ENCODE measurements around the gene HPD.
"Not testable (repeated sequence)": the region's sequence is repeated elsewhere in the genome, so short reads cannot be mapped to it uniquely, and the experiment has no call there.

Gene HPD

DNA sequence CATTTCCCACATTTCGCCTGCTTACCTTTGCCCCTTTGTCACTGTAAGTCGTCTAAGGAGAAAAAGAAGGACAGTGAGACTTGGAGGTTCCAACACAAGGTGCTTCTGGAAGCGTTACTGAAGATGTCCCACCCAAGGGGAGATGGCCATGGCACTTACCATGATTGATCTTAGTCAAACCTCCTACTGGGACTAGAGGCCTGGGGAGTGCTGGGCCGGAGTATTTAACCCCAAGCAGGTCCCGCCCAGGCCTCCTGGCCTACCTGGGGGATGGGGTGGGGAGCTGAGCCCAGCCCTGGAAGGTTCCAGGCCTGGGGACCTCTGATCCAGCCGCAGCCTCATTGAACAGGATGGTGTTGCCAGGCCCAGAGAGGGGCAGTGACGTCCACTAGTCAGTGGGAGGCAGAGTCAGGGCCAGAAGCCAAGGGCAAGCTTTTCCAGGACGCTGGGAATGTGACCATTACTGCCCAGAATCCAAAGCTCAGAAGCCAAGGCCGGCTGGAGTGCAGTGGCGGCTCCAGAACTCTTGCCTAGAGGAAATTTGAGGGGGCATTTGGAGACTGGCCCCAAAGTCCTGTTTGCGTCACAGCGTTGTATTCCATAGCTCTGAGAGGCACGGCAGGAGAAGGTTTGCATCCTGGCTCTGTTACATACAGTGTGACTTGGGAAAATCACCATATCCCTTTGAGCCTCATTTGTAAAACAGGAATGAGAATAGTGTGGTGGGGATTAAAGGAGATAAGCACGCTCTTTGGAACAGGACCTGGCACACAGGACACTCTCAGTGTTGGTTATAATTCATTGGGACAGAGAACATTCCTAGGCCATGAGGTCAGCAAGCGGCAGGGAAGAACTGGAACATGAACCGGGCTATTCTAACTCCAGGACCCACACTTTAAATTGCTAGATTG is at the start of gene HPD:
HPD (minus strand) TSS at position 198 of the 911 bp plus-strand sequence; CDS start at position 162, 36 bp downstream.
- peak; percentile 90 for TF ChIP-seq JUND (IDR thresholded peaks at IDR 0.05; ENCODE audit: low read depth)
- in situ Hi-C loops (cut with HindIII; ENCODE audit: low pct_unique_long_range_greater_than_20kb, low sequenced_read_pairs), result no loop called here
- DNase-seq (ENCODE audit: low read depth in 1 of 2, low spot score in 1 of 2), result peak; percentile 63 to 79

DNA sequence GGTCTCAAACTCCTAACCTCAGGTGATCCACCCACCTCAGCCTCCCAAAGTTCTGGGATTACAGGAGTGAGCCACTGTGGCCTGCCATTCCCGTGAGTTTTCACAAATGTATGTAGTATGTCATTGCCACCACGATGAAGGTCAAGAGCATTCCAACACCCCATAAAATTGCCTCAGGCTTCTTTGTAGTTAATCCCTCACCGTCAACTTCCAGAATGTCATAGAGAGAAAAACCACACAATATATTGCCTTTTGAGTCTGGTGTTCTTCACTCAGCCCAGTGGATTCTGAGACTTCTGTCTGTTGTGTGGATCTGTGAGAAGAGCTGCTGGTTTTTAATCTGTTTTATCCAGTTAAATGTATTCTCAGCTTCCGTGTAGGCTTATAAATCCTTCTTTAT is 47.1 kb upstream of the HPD start:
- no peak for TF ChIP-seq JUND (IDR thresholded peaks at IDR 0.05; ENCODE audit: low read depth)
- in situ Hi-C loops (cut with HindIII; ENCODE audit: low pct_unique_long_range_greater_than_20kb, low sequenced_read_pairs), result no loop called here
- DNase-seq (ENCODE audit: low read depth in 1 of 2, low spot score in 1 of 2), result peak in 1 of 2 experiments; percentile 82

DNA sequence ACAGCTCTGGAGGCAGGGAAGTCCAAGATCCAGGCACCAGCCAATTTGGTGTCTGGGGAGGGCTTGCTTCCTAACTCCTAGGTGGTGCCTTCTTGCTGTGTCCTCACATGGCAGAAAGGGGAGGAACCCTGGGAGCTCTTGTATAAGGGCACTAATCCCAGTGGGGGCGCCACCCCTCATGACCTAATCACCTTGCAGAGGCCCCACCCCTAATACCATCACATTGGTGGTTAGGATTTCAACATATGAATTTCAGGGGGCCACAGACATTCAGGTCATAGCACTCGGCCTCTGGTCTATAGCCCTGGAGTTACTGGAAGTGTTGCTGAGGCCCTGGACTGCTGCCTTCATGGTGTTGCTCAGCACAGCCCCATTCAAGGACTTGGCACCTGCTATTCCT is 44.5 kb upstream of the HPD start:
- no peak for TF ChIP-seq JUND (IDR thresholded peaks at IDR 0.05; ENCODE audit: low read depth)
- in situ Hi-C loops (cut with HindIII; ENCODE audit: low pct_unique_long_range_greater_than_20kb, low sequenced_read_pairs), result no loop called here
- no peak for DNase-seq (ENCODE audit: low read depth in 1 of 2, low spot score in 1 of 2)

DNA sequence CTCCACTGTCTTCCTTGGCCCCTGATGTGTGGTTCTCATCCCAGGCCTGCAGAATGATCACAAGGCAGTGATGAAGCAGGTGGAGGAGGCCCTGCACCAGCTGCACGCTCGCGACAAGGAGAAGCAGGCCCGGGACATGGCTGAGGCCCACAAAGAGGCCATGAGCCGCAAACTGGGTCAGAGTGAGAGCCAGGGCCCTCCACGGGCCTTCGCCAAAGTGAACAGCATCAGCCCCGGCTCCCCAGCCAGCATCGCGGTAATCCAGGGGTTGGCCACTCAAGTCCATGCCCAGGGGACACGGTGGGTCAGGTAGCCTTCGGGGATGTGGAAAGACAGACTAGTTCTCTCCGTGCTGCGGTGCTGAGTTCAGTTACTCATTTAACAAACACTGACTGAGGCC is 40.9 kb upstream of the HPD start:
- DNase-seq (ENCODE audit: low read depth in 1 of 2, low spot score in 1 of 2), result no peak
- in situ Hi-C loops (cut with HindIII; ENCODE audit: low pct_unique_long_range_greater_than_20kb, low sequenced_read_pairs), result no loop called here
- TF ChIP-seq JUND (IDR thresholded peaks at IDR 0.05; ENCODE audit: low read depth), result no peak

DNA sequence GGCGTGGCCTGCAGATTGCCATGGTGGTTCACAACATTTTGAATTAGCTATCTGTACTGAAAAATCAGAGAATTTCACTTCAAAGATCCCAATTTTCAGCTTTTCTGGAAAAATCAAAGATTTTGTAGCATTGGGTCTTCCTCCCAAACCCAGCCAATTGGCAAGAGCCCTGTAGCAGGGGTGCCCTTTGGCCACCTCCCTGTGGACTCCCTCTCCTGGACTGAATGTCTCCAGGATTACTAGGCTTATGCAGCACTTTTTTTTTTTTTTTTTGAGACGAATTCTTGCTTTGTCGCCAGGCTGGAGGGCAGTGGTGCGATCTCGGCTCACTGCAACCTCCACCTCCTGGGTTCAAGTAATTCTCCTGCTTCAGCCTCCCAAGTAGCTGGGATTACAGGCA is 39.6 kb upstream of the HPD start:
- TF ChIP-seq JUND (IDR thresholded peaks at IDR 0.05; ENCODE audit: low read depth), result no peak
- in situ Hi-C loops (cut with HindIII; ENCODE audit: low pct_unique_long_range_greater_than_20kb, low sequenced_read_pairs), result no loop called here
- DNase-seq (ENCODE audit: low read depth in 1 of 2, low spot score in 1 of 2), result no peak

DNA sequence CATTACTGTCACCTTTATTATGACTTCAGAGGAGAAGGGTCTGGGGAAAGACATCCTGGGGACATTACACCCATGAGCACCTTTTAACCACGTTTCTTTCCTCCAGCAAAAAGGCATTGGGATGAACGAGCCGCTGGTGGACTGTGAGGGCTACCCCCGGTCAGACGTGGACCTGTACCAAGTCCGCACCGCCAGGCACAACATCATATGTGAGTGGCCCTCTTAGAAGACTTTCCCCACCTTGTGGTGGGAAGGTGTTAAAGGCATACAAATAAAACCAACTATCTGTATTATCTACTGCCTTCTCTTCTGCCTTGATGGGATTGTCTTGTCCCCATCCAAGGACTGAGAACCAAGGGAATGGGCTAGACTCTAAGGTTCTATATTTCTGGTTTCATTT is 36.0 kb upstream of the HPD start:
- TF ChIP-seq JUND (IDR thresholded peaks at IDR 0.05; ENCODE audit: low read depth), result no peak
- DNase-seq (ENCODE audit: low read depth in 1 of 2, low spot score in 1 of 2), result peak in 1 of 2 experiments; percentile 53
- in situ Hi-C loops (cut with HindIII; ENCODE audit: low pct_unique_long_range_greater_than_20kb, low sequenced_read_pairs), result no loop called here

DNA sequence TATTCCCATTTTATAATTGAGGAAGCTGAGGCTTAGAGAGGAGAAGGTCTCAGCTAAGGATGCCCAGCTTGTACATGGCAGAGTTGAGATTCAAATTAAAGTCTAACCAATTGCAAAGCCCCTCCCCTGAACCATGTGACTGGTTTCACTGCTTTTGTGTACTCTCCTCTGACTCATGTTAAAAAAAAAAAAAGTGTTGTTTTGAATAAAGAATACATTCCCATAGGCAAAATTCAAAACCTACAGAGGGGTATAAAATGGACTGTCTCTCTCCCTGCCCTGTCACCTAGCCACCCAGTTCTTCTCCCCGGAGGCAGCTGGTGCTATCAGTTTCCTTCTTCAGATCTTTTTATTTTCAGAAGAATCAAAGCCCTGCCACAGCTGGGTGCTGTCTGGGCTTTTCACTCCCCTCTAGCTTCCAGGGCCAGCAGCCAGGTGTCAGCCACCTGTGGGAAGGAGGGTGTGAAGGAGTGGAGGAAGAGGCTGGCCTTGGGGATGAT is 35.4 kb upstream of the HPD start:
- no peak for TF ChIP-seq JUND (IDR thresholded peaks at IDR 0.05; ENCODE audit: low read depth)
- peak; percentile 60 to 71 for DNase-seq (ENCODE audit: low read depth in 1 of 2, low spot score in 1 of 2)
- in situ Hi-C loops (cut with HindIII; ENCODE audit: low pct_unique_long_range_greater_than_20kb, low sequenced_read_pairs), result no loop called here

DNA sequence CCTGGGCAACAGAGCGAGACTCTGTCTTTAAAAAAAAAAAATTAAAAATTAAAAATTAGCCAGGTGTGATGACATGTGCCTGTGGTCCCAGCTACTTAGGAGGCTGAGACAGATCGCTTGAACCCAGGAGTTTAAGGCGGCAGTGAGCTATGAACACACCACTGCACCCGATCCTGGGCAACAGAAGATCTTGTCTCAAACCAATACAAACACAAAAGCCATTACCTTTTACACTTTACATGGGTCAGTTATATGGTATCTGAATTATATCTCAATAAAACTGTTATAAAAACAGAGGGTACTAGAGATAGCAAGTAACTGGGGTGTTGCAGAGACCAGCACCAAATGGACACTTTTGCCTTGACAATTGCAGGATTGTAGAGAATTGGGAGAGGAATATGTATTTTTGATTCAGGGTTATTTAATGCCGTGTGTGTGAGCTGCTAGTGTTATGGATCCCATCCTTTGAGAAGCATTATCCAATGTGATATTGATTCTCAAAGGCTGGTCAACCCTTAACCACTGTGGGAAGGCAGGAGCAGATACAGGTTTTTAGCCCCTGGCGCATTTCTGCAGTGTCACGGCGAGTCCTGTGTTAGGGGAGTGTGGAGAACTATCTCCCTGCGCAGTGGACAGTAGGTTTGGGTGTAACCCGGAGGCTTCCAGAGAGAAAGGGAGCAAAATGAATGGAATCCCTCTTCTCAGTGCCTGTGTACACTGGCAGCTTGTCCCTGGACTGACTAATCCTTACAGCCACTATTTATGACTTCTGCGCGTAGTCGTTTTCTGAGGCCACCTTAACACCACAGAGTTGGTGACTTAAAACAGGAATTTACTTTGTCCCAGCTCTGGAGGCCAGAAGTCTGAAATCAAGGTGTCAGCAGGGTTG is 34.3 kb upstream of the HPD start:
- in situ Hi-C loops (cut with HindIII; ENCODE audit: low pct_unique_long_range_greater_than_20kb, low sequenced_read_pairs), result no loop called here
- no peak for DNase-seq (ENCODE audit: low read depth in 1 of 2, low spot score in 1 of 2)
- TF ChIP-seq JUND (IDR thresholded peaks at IDR 0.05; ENCODE audit: low read depth), result no peak

DNA sequence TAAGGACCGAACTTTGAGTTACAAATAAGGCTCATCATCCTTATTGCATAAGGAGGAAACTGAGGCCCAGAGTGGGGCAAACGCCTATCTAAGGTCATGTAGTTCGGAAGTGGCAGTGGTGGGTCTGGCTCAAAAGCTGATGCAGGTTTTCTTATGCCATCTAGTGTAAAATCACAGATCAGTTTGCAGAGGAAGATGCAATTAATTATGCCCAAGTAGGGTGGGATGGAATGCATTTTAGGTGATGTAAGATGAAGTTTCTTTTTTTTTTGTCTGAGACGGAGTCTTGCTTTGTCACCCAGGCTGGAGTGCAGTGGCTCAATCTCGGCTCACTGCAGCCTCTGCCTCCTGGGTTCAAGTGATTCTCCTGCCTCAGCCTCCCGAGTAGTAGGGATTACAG is 31.0 kb upstream of the HPD start:
- DNase-seq (ENCODE audit: low read depth in 1 of 2, low spot score in 1 of 2); in situ Hi-C loops (cut with HindIII; ENCODE audit: low pct_unique_long_range_greater_than_20kb, low sequenced_read_pairs): not testable (repeated sequence)

DNA sequence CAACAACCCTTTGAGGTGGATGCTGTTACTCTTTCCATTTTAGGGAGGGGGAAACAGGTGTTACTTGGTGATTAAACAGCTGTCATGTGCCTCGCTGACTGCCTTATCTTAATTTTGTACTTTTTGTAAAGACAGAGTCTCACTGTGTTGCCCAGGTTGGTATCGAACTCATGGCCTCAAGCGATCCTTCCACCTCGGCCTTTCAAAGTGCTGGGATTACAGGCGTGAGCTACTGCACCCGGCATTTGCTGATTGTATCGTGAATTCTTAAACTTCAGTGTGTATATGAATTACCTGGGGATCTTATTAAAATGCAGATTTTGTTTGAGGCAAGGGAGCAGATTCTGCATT is 30.6 kb upstream of the HPD start:
- no peak for DNase-seq (ENCODE audit: low read depth in 1 of 2, low spot score in 1 of 2)
- in situ Hi-C loops (cut with HindIII; ENCODE audit: low pct_unique_long_range_greater_than_20kb, low sequenced_read_pairs), result no loop called here
- TF ChIP-seq JUND (IDR thresholded peaks at IDR 0.05; ENCODE audit: low read depth), result no peak

DNA sequence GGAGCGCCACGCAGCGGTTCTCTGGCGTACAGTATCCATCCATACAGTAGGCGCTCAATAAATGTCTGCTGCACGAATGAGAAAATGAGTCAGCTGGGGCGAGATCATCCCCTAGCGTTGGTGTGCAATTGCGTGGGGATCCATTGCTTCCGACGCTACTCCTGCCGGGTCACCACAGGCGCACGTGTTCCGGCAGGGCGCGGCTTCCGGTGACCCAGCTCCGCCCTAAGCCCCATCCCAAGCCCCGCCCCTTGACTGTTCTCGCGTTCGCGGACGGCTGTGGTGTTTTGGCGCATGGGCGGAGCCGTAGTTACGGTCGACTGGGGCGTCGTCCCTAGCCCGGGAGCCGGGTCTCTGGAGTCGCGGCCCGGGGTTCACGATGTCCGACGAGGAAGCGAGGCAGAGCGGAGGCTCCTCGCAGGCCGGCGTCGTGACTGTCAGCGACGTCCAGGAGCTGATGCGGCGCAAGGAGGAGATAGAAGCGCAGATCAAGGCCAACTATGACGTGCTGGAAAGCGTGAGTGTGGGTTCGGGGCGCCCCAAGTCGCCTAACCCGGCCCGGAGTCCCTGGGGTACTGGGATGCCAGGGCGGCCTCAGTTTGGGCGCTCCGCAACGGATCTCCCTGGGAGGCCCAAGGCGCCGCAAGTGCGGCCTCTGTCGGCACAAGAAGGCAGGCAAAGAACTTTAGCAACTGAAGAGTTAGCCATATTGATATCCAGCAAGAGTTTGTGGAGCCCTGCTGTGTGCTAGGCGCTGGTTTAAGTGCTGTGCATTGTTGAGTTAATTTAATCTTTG is 30.0 kb upstream of the HPD start, which contains the start of gene PSMD9:
PSMD9 (plus strand) TSS at position 313 of the 796 bp plus-strand sequence; CDS start at position 380, 67 bp downstream.
- in situ Hi-C loops (cut with HindIII; ENCODE audit: low pct_unique_long_range_greater_than_20kb, low sequenced_read_pairs), result no loop called here

DNA sequence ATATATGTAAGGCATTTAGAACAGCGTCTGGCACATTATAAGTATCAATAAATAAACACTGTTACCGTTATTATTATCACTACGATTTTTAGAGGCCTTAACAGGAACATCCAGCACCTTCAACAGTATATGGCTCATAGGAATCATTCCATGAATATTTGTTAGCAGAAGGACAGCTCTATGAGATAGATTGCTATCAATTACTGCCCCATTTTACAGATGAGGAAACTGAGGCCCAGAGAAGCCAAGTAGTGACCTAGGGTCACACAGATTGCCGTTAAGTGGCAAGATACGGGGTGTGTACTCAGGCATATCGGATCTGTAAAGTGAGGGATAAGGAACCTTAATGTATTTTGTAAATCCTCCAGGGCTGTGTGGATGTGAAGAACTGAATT is 29.4 kb upstream of the HPD start:
- DNase-seq (ENCODE audit: low read depth in 1 of 2, low spot score in 1 of 2), result no peak
- in situ Hi-C loops (cut with HindIII; ENCODE audit: low pct_unique_long_range_greater_than_20kb, low sequenced_read_pairs), result no loop called here

More for the DNA sequence above, 30.0 kb upstream of the HPD start, which contains the start of gene PSMD9:
- peak; percentile 95 to 99 for DNase-seq (ENCODE audit: low read depth in 1 of 2, low spot score in 1 of 2)
- TF ChIP-seq JUND (IDR thresholded peaks at IDR 0.05; ENCODE audit: low read depth), result no peak

DNA sequence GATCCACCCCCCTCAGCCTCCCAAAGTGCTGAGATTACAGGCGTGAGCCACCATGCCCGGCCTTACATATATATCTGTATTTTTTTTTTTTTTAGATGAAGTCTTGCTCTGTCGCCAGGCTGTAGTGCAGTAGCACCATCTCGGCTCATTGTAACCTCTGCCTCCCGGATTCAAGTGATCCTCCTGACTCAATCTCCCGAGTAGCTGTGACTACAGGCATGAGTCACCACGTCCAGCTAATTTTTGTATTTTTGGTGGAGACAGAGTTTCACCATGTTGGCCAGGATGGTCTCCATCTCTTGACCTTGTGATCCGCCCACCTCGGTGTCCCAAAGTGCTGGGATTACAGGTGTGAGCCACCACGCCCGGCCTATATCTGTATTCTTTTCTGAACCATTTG is 26.5 kb upstream of the HPD start:
- DNase-seq (ENCODE audit: low read depth in 1 of 2, low spot score in 1 of 2); in situ Hi-C loops (cut with HindIII; ENCODE audit: low pct_unique_long_range_greater_than_20kb, low sequenced_read_pairs): not testable (repeated sequence)

More for the DNA sequence above, 29.4 kb upstream of the HPD start:
- TF ChIP-seq JUND (IDR thresholded peaks at IDR 0.05; ENCODE audit: low read depth), result no peak

All from T47D (cell line).